ENCODE measurements around the gene ENOX1.

Gene ENOX1

DNA sequence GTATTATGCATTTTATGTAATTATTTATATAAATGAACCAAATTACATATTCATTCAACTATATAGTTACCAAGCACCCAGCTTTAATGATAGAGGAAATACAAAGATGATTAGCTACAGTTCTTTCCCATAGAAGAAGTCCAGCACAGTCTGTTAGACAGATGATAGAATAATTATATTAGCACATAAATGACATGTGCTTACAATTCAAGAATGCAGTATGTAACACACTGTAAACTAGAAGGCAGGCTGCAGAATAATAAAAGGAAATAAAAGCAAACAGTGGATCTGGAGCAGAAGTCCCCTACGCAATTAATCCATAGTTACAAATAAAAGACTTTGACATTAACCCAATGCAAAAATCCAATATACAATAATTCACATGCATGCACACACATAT is 384.4 kb downstream of the ENOX1 start:
- H3K27ac ChIP-seq (ENCODE audit: low read depth in 2 of 2, low read length in 2 of 2): no peak overlapping the region
- H3K27me3 ChIP-seq (ENCODE audit: control insufficient read depth in 2 of 2, insufficient read depth in 2 of 2, low read length in 2 of 2): no peaks in the 10 kb centered on the region
- H3K4me3 ChIP-seq (ENCODE audit: low read length in 2 of 2): no peak overlapping the region
- no peaks in the 10 kb centered on the region for H3K9me3 ChIP-seq (ENCODE audit: control insufficient read depth in 2 of 2, low read length in 2 of 2)
- no peak overlapping the region for H3K9ac ChIP-seq (ENCODE audit: low read depth in 1 of 2, low read length in 2 of 2)
- no peaks in the 10 kb centered on the region for H3K4me1 ChIP-seq (ENCODE audit: control insufficient read depth in 2 of 2, insufficient read depth in 2 of 2, low read length in 2 of 2)
- no peaks in the 10 kb centered on the region for H3K36me3 ChIP-seq (ENCODE audit: control insufficient read depth in 2 of 2, insufficient read depth in 2 of 2, low read length in 2 of 2)

DNA sequence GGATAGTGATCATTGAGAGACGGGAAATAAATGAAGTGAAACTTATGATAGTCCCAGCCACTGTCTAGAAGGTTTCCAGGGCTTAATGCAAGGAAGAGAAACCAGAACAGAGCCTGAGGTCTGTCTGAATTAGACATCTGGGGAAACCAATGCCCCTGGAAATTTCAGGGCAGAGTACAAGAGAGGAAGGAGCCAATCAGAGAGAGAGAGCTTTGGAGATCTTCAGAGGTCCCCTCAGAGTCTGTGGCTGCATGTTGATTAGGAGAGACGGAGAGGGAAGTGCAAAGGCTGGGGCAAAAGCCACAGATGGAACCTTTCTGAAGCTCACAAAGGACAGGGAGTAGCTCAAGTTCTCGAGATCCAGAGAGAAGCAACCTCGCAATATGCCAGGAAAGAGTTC is 385.4 kb downstream of the ENOX1 start:
- H3K9ac ChIP-seq (ENCODE audit: low read depth in 1 of 2, low read length in 2 of 2): no peak overlapping the region
- no peaks in the 10 kb centered on the region for H3K4me1 ChIP-seq (ENCODE audit: control insufficient read depth in 2 of 2, insufficient read depth in 2 of 2, low read length in 2 of 2)
- H3K9me3 ChIP-seq (ENCODE audit: control insufficient read depth in 2 of 2, low read length in 2 of 2): no peaks in the 10 kb centered on the region
- H3K27ac ChIP-seq (ENCODE audit: low read depth in 2 of 2, low read length in 2 of 2): no peak overlapping the region
- no peaks in the 10 kb centered on the region for H3K27me3 ChIP-seq (ENCODE audit: control insufficient read depth in 2 of 2, insufficient read depth in 2 of 2, low read length in 2 of 2)
- no peak overlapping the region for H3K4me3 ChIP-seq (ENCODE audit: low read length in 2 of 2)
- H3K36me3 ChIP-seq (ENCODE audit: control insufficient read depth in 2 of 2, insufficient read depth in 2 of 2, low read length in 2 of 2): no peaks in the 10 kb centered on the region

GRCh38 chr13:43397111-43397510 is 389.7 kb downstream of the ENOX1 start:
- Histone ChIP-seq H3K4me3 (ENCODE audit: low read length in 2 of 2) (no peak overlapping the region), H3K36me3 (ENCODE audit: control insufficient read depth in 2 of 2, insufficient read depth in 2 of 2, low read length in 2 of 2) (no peaks in the 10 kb centered on the region), H3K9ac (ENCODE audit: low read depth in 1 of 2, low read length in 2 of 2) (no peak overlapping the region), H3K9me3 (ENCODE audit: control insufficient read depth in 2 of 2, low read length in 2 of 2) (no peaks in the 10 kb centered on the region), H3K4me1 (ENCODE audit: control insufficient read depth in 2 of 2, insufficient read depth in 2 of 2, low read length in 2 of 2) (no peaks in the 10 kb centered on the region), H3K27ac (ENCODE audit: low read depth in 2 of 2, low read length in 2 of 2) (no peak overlapping the region), H3K27me3 (ENCODE audit: control insufficient read depth in 2 of 2, insufficient read depth in 2 of 2, low read length in 2 of 2) (no peaks in the 10 kb centered on the region)

- Histone ChIP-seq H3K4me1 (ENCODE audit: control insufficient read depth in 2 of 2, insufficient read depth in 2 of 2, low read length in 2 of 2) (peaks cover 0 to 6% of the 10 kb centered on the region in 2 donors), H3K27me3 (ENCODE audit: control insufficient read depth in 2 of 2, insufficient read depth in 2 of 2, low read length in 2 of 2) (no peaks in the 10 kb centered on the region), H3K36me3 (ENCODE audit: control insufficient read depth in 2 of 2, insufficient read depth in 2 of 2, low read length in 2 of 2) (no peaks in the 10 kb centered on the region), H3K27ac (ENCODE audit: low read depth in 2 of 2, low read length in 2 of 2) (no peak overlapping the region), H3K9ac (ENCODE audit: low read depth in 1 of 2, low read length in 2 of 2) (no peak overlapping the region), H3K4me3 (ENCODE audit: low read length in 2 of 2) (no peak overlapping the region), H3K9me3 (ENCODE audit: control insufficient read depth in 2 of 2, low read length in 2 of 2) (no peaks in the 10 kb centered on the region)
These were observed 395.7 kb downstream of the ENOX1 start for GRCh38 chr13:43391036-43391435.

DNA sequence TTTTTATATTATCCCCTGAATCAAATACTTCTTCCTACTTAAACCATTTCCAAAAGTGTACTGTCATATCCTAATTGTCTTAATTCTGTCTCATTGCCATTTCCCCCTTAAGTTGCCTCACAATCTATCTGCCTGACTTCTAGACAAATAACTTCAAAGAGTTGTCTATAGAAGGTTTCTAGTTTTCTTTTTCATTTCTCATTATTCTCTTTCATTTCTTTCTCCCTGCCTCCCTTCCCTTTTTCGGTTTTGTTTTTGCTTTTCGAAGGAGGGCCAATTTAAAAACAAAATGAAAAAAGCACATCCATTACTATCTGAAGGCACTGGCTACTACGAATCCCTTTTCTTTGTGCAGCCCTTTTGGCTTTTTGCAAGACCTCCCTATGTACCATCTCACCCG is 396.2 kb downstream of the ENOX1 start:
- Histone ChIP-seq H3K9ac (ENCODE audit: low read depth in 1 of 2, low read length in 2 of 2) (no peak overlapping the region), H3K9me3 (ENCODE audit: control insufficient read depth in 2 of 2, low read length in 2 of 2) (no peaks in the 10 kb centered on the region), H3K27me3 (ENCODE audit: control insufficient read depth in 2 of 2, insufficient read depth in 2 of 2, low read length in 2 of 2) (no peaks in the 10 kb centered on the region), H3K4me3 (ENCODE audit: low read length in 2 of 2) (no peak overlapping the region), H3K36me3 (ENCODE audit: control insufficient read depth in 2 of 2, insufficient read depth in 2 of 2, low read length in 2 of 2) (no peaks in the 10 kb centered on the region), H3K27ac (ENCODE audit: low read depth in 2 of 2, low read length in 2 of 2) (no peak overlapping the region), H3K4me1 (ENCODE audit: control insufficient read depth in 2 of 2, insufficient read depth in 2 of 2, low read length in 2 of 2) (peaks cover 0 to 6% of the 10 kb centered on the region in 2 donors)

DNA sequence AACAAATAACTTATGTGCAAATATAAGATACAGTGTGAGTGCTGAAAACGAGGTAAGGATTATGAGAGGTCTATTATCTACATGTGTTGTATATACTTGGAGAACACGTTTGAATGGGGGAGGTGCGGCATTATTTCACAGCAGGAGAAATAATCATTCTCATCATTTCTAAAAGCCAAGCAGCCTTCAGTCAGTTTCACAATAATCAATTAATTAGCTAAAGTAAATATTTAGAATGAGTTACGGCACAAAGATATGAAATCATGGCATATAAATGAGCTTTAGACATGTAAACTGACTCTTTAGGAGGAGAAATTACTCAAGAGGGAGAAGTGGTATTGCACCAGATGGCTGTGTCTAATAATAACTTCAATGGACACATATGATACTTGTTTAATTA is 396.8 kb downstream of the ENOX1 start:
- Histone ChIP-seq H3K27ac (ENCODE audit: low read depth in 2 of 2, low read length in 2 of 2) (no peak overlapping the region), H3K9me3 (ENCODE audit: control insufficient read depth in 2 of 2, low read length in 2 of 2) (no peaks in the 10 kb centered on the region), H3K36me3 (ENCODE audit: control insufficient read depth in 2 of 2, insufficient read depth in 2 of 2, low read length in 2 of 2) (no peaks in the 10 kb centered on the region), H3K9ac (ENCODE audit: low read depth in 1 of 2, low read length in 2 of 2) (no peak overlapping the region), H3K4me1 (ENCODE audit: control insufficient read depth in 2 of 2, insufficient read depth in 2 of 2, low read length in 2 of 2) (peaks cover 0 to 6% of the 10 kb centered on the region in 2 donors), H3K4me3 (ENCODE audit: low read length in 2 of 2) (no peak overlapping the region), H3K27me3 (ENCODE audit: control insufficient read depth in 2 of 2, insufficient read depth in 2 of 2, low read length in 2 of 2) (no peaks in the 10 kb centered on the region)

DNA sequence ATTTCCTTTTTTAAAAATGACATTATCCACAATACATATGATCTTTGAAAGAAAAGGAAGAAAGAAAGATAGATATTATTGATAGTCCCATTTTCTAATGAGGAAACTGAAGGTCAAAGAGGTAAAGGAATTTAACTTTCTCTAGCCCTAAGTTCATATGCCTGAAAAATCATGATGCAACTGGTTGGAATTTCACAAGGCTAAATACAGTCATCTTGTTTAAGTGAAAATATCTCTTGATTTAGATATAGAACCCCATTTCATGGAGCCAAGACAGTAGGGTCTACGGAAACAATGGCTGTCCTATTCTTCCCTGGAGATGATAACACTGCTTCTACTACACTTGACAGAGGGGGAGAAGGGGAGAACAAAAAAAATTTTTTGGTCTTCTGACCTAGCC is 397.2 kb downstream of the ENOX1 start:
- H3K4me3 ChIP-seq (ENCODE audit: low read length in 2 of 2): no peak overlapping the region
- no peaks in the 10 kb centered on the region for H3K9me3 ChIP-seq (ENCODE audit: control insufficient read depth in 2 of 2, low read length in 2 of 2)
- H3K4me1 ChIP-seq (ENCODE audit: control insufficient read depth in 2 of 2, insufficient read depth in 2 of 2, low read length in 2 of 2): peaks cover 0 to 6% of the 10 kb centered on the region in 2 donors
- H3K9ac ChIP-seq (ENCODE audit: low read depth in 1 of 2, low read length in 2 of 2): no peak overlapping the region
- H3K27ac ChIP-seq (ENCODE audit: low read depth in 2 of 2, low read length in 2 of 2): no peak overlapping the region
- H3K27me3 ChIP-seq (ENCODE audit: control insufficient read depth in 2 of 2, insufficient read depth in 2 of 2, low read length in 2 of 2): no peaks in the 10 kb centered on the region
- H3K36me3 ChIP-seq (ENCODE audit: control insufficient read depth in 2 of 2, insufficient read depth in 2 of 2, low read length in 2 of 2): no peaks in the 10 kb centered on the region

DNA sequence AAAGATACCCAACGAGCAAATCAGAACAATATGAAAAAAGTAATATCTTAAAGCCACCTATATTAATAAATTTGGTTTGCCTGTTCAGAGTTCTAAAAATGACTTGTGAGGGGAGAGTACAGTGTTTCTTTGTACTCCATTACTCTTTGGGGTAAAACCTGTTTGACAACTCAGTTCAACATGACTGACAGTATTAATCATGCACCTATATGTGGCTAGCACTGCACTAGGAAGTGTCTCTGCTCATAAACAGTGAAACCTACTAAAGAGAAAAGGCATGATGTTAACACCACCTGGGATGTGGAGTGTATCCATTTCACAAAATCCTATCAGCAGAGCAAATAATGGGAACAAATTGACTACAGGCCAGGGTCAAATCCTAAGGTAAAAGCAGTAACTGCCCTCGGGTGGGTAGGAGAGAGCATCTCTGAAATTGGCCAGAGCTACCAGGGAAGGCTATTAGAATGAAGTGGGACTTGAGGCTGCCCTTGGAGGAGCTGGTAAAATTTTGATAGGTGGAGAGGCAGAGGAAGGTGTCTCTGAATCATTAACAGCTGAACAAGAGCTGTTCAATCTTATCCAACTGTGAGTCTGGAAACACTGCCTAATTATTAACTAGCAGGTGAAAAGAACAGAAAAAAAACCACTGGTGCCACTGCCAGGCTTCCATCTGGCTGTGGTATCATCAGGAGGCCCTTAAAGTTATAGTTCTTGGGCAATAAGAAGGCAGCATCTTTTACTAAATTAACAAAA is 398.3 kb downstream of the ENOX1 start:
- Histone ChIP-seq H3K9me3 (ENCODE audit: control insufficient read depth in 2 of 2, low read length in 2 of 2) (no peaks in the 10 kb centered on the region), H3K9ac (ENCODE audit: low read depth in 1 of 2, low read length in 2 of 2) (no peak overlapping the region), H3K4me3 (ENCODE audit: low read length in 2 of 2) (no peak overlapping the region), H3K36me3 (ENCODE audit: control insufficient read depth in 2 of 2, insufficient read depth in 2 of 2, low read length in 2 of 2) (no peaks in the 10 kb centered on the region), H3K4me1 (ENCODE audit: control insufficient read depth in 2 of 2, insufficient read depth in 2 of 2, low read length in 2 of 2) (peaks cover 0 to 6% of the 10 kb centered on the region in 2 donors), H3K27me3 (ENCODE audit: control insufficient read depth in 2 of 2, insufficient read depth in 2 of 2, low read length in 2 of 2) (no peaks in the 10 kb centered on the region), H3K27ac (ENCODE audit: low read depth in 2 of 2, low read length in 2 of 2) (no peak overlapping the region)

- Histone ChIP-seq H3K9ac (ENCODE audit: low read depth in 1 of 2, low read length in 2 of 2) (no peak overlapping the region), H3K27ac (ENCODE audit: low read depth in 2 of 2, low read length in 2 of 2) (no peak overlapping the region), H3K36me3 (ENCODE audit: control insufficient read depth in 2 of 2, insufficient read depth in 2 of 2, low read length in 2 of 2) (no peaks in the 10 kb centered on the region), H3K4me1 (ENCODE audit: control insufficient read depth in 2 of 2, insufficient read depth in 2 of 2, low read length in 2 of 2) (peaks cover 0 to 6% of the 10 kb centered on the region in 2 donors), H3K4me3 (ENCODE audit: low read length in 2 of 2) (no peak overlapping the region), H3K27me3 (ENCODE audit: control insufficient read depth in 2 of 2, insufficient read depth in 2 of 2, low read length in 2 of 2) (no peaks in the 10 kb centered on the region), H3K9me3 (ENCODE audit: control insufficient read depth in 2 of 2, low read length in 2 of 2) (no peaks in the 10 kb centered on the region)
These were observed 398.9 kb downstream of the ENOX1 start for GRCh38 chr13:43387880-43388279.

GRCh38 chr13:43383498-43384165 is 403.1 kb downstream of the ENOX1 start:
- peaks cover 0 to 4% of the 10 kb centered on the region in 2 donors for H3K4me1 ChIP-seq (ENCODE audit: control insufficient read depth in 2 of 2, insufficient read depth in 2 of 2, low read length in 2 of 2)
- no peaks in the 10 kb centered on the region for H3K27me3 ChIP-seq (ENCODE audit: control insufficient read depth in 2 of 2, insufficient read depth in 2 of 2, low read length in 2 of 2)
- H3K36me3 ChIP-seq (ENCODE audit: control insufficient read depth in 2 of 2, insufficient read depth in 2 of 2, low read length in 2 of 2): no peaks in the 10 kb centered on the region
- H3K9ac ChIP-seq (ENCODE audit: low read depth in 1 of 2, low read length in 2 of 2): no peak overlapping the region
- H3K9me3 ChIP-seq (ENCODE audit: control insufficient read depth in 2 of 2, low read length in 2 of 2): no peaks in the 10 kb centered on the region
- no peak overlapping the region for H3K4me3 ChIP-seq (ENCODE audit: low read length in 2 of 2)
- no peak overlapping the region for H3K27ac ChIP-seq (ENCODE audit: low read depth in 2 of 2, low read length in 2 of 2)

Measured in mucosa of rectum (tissue), 2 donors.